HS-27A (cell line): Measurements from ENCODE around the gene GPC2.

ENCODE experiments used
- DNase-seq: peaks from one replicate; pipeline ENCODE4 v3.0.0-alpha.2; 2012; ENCODE audit warnings: low read depth, missing footprints

GPC2 gene

GRCh38 chr7:100170101-100170897 is 6.9 kb downstream of the GPC2 start:
- DNase-seq = no peak

- no peak for DNase-seq
Measured at GRCh38 chr7:100169147-100169850, 7.9 kb downstream of the GPC2 start.

- no peak for DNase-seq
Measured at GRCh38 chr7:100167912-100168323, 9.3 kb downstream of the GPC2 start.

GRCh38 chr7:100166970-100167911 is 9.9 kb downstream of the GPC2 start:
- DNase-seq = no peak

- DNase-seq = no peak
Measured at GRCh38 chr7:100166317-100166940, 10.8 kb downstream of the GPC2 start.

- DNase-seq = no peak
Measured at GRCh38 chr7:100163871-100164270, 13.3 kb downstream of the GPC2 start.

- no peak for DNase-seq
Measured at GRCh38 chr7:100163006-100163531, 14.1 kb downstream of the GPC2 start.

GRCh38 chr7:100160067-100160466 is 17.1 kb downstream of the GPC2 start:
- no peak for DNase-seq

GRCh38 chr7:100159099-100159623 is 18.0 kb downstream of the GPC2 start:
- no peak for DNase-seq

GRCh38 chr7:100158229-100159098 is 18.7 kb downstream of the GPC2 start, which contains the start of gene TRAPPC14:
Gene TRAPPC14, minus strand, starts transcription at chr7:100158723. Its CDS starts 224 bp downstream, at chr7:100158499.
- peak; percentile 46 for DNase-seq

- no peak for DNase-seq
Measured at GRCh38 chr7:100157334-100158228, 19.6 kb downstream of the GPC2 start.

GRCh38 chr7:100157069-100157333 is 20.2 kb downstream of the GPC2 start:
- DNase-seq = no peak

- DNase-seq = no peak
Measured at GRCh38 chr7:100156331-100157068, 20.7 kb downstream of the GPC2 start.

GRCh38 chr7:100155553-100156317 is 21.4 kb downstream of the GPC2 start:
- no peak for DNase-seq

GRCh38 chr7:100154651-100155491 is 22.3 kb downstream of the GPC2 start:
- DNase-seq = no peak

- DNase-seq = no peak
Measured at GRCh38 chr7:100153708-100154535, 23.3 kb downstream of the GPC2 start.
